GM18858 (cell line): ENCODE data around the gene WNT1.

Experiments
- ATAC-seq: cut with Tn5 transposase; IDR thresholded peaks from one replicate; pipeline ENCODE4 v1.9.1; 2021; ENCODE audit not compliant: unreplicated experiment

WNT1 gene

DNA sequence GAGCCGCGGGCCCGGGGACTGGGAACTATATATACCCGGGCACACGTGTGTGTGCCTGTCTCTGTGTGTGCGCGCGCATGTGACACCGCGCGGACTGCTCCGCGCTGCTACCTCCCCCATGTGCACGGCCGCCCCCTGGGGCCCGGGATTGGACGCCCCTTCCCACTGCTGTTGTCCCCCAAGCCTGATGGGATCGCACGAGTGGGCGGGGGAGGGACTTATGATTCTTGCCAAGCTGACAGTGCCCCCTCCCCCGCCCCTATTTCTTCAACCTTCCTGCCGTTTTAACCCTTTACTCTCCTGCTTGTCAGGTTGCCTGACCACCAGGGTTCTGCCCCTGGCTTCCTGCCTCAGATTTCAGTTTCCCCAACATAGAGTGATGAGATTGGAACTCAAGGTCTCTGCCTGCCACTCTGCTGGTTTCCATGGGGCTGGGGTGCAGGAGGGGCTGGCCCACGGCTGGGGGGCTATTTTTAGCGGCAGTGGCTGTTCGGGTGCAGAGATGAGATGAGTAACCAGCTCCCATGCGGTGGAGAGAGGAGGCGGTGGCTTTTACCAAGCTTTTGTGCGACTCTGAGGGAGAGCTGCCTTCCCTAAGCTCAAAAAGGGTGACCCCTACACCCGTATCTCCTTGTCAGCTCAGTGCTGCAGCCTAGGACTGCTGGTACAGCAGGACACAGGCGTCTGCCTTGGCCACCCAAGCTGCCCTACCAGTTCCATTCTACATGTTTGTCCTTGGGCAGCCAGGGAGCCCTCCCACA, 21.4 kb downstream of the WNT1 start, which contains the start of gene DDN:
Gene DDN (minus strand): TSS at position 5 of the 761 bp plus-strand sequence. CDS start 88 bp downstream, outside the sequence.
- ATAC-seq: no peak

DNA sequence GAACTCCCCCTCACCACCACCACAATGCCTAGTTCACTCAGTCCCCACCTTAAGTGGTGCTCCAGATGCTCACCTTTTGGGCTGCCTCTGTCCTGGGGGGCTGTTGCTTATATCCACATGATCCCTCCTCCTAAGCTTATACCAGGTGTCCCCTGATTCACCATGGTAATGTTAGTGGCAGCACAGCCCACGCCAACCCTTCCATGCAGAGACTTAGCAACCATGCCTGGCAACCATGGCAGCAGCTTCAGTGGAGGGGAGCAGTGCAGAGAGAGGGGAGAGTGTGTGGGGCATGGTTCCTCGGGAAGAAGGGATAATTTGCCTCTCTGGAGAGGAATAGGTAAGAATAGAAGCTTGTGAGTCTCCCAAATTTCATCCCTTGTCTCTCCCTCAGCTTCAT, 22.2 kb downstream of the WNT1 start:
- no peak for ATAC-seq

GRCh38 chr12:49008943-49009342, 30.8 kb downstream of the WNT1 start:
- ATAC-seq: no peak

- ATAC-seq: no peak
Observed at GRCh38 chr12:49010092-49010668, 32.1 kb downstream of the WNT1 start.

DNA sequence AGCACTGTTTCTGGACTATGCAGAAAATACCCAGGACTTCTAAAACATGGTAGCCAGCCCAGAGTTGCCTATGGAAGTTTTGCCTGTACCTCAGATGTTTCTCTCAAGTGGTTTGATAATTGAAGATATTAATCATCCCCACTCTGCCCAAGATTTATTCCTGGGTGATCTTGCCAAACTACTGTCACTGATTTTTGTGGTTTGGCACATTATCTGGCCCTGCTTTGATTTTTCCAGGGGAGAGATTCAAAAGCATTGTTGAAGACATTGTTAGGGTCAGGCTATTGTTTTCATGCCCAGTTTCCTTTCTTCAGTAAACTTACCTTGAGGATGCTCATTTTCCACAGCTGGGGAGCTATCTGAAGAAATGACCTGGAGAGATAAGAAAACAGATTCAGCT, 34.6 kb downstream of the WNT1 start:
- ATAC-seq: no peak

- no peak for ATAC-seq
Observed at GRCh38 chr12:49013428-49013827, 35.3 kb downstream of the WNT1 start.

DNA sequence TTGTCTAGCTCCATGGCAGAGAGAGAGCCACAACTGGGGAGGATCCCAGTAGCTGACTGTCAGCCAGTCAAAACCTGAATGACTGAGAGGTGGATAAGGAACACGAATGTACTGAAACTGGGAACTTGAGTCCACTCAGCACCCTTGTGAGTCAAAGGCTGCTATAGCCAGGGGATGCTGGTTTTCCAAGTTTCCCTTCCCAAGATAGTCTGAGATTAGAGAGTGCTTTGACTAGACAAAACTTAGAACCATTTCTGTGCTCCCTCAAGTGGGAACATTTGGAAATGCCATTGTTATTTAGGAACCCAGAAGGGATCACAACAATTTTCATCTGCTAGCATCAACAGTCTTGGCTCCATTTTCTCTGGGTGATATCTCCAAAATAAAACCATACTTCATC, 36.4 kb downstream of the WNT1 start:
- no peak for ATAC-seq

GRCh38 chr12:49015196-49015595, 37.1 kb downstream of the WNT1 start:
- ATAC-seq: no peak

GRCh38 chr12:49017891-49018260, 39.8 kb downstream of the WNT1 start:
- ATAC-seq: no peak

- peak; percentile 72 for ATAC-seq
Observed at GRCh38 chr12:49018261-49019119, 40.4 kb downstream of the WNT1 start, which contains the start of gene PRKAG1. PRKAG1 (minus strand) TSS chr12:49018776; CDS start chr12:49018740, 36 bp downstream.

GRCh38 chr12:49019120-49019430, 41.0 kb downstream of the WNT1 start:
- ATAC-seq: no peak

GRCh38 chr12:49019443-49020324, 41.6 kb downstream of the WNT1 start:
- ATAC-seq: no peak

DNA sequence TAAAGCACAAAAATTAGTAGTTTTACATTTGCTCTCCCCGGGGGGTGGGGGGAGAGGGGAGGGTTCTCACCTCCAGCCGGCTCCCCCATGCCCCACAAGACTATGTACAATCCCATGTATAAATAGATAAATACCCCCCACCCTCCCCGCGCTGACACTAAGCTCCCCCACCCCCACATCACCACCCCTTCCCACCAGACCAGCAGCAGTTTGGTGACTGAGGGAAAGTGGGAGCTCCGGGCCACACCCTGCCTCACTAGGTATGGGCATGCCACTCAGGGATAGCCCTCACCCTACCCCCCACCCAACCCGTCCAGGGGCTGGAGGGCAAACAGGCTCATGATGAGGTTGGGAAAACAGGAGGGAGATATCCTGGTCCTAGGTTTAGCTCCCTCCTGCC, 42.3 kb downstream of the WNT1 start:
- no peak for ATAC-seq

- ATAC-seq: no peak
Observed at GRCh38 chr12:49021292-49021915, 43.3 kb downstream of the WNT1 start.

DNA sequence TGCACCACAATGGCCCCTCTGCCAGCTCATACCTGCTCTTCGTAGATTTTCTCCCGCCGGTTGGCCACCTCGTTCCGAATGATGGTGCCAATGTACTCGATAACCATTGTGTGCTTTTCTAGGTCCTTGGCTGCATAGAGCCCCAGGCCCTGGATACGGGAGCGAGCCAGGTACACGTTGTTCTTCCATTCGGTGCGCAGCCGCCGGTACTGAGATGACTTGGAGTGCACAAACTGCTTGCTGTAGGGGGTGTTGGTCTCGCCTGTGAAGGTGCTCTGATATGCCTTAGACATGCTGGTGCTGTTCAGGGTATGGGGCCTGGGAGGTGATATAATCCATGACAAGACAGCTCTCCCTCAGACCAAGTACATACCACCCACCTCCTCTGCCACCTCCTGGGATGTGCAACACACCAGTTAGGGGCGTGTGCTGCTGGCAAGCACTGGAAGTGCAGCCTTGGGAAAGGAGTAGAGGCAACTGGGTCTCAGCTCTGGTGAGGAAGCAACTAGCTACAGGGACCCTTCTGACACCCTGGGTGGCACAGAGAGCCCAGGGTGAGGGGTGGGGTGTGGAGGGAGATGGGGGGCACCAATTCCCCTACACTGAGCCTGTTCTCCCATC, 44.5 kb downstream of the WNT1 start:
- no peak for ATAC-seq

DNA sequence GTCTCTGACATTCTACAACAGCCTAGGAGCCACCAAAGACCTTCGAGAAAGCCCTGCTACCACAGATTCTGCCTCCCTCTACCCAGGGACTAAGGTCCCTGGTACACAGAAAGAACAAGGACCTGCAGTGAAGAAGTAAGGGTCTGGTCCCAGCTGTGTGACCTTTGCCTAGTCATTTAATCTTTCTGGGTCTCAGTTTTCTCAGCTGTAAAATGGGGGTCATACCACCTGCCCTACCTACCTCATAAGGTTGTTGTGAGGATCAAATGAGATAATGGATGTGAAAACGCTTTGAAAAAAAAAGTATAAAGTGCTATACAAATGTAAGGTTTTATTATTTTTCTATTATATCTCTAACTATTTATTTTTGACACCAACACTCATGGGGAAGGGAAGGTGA, 45.7 kb downstream of the WNT1 start:
- ATAC-seq: no peak

- no peak for ATAC-seq
Observed at GRCh38 chr12:49024543-49024942, 46.4 kb downstream of the WNT1 start.

DNA sequence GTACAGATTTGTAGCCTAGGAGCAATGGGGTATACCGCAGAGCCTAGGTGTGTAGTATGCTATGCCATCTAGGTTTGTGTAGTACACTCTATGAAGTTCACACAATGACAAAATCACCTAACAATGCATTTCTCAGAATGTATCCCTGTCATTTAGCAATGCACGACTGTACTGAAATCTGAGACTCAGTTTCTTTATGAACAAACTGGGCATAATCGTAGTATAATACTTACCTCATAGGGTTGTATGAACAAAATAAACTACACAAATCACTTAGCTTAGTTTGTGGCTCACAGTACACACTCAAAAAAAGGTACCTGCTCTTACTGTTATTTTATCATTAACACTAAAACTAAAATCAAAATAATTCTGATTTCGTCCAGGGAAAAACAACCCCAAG, 47.3 kb downstream of the WNT1 start:
- no peak for ATAC-seq

- no peak for ATAC-seq
Observed at GRCh38 chr12:49026101-49026500, 48.0 kb downstream of the WNT1 start.
